ENCODE measurements around the gene RAD51C.
"Not testable (repeated sequence)": the region's sequence is repeated elsewhere in the genome, so short reads cannot be mapped to it uniquely, and the experiment has no call there.

The RAD51C gene

DNA sequence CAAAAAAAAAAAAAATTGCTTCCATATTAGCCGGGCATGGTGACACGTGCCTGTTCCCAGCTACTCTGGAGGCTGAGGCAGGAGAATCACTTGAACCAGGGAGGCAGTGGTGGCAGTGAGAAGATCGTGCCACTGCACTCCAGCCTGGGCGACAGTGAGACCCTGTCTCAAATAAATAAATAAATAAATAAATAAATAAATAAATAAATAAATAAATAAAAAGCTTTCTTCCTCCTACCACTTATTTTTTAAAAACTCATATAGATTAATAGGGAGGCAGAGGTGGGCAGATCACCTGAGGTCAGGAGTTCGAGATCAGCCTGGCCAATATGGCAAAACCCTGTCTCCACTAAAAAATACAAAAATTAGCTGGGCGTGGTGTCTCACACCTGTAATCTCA is 7.9 kb upstream of the RAD51C start:
- not testable (repeated sequence) for DNase-seq

DNA sequence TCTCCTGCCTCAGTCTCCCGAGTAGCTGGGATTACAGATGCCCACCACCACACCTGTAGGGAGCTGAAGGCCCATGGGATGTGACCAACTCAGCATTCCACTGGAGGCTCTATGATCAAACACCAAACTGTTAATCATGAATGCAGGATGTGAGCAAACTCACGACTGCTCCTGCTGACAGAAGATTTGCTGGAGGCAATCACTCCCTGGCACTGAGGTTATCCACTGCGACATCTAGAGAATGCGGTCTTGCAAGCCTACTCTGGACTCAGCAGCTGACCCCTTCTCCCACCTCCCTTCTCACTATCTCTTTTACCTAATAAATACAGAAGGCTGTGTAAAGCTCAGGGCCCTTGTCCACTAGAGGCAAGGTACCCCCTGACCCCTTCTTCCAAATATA is 5.4 kb upstream of the RAD51C start:
- no peak for DNase-seq

DNA sequence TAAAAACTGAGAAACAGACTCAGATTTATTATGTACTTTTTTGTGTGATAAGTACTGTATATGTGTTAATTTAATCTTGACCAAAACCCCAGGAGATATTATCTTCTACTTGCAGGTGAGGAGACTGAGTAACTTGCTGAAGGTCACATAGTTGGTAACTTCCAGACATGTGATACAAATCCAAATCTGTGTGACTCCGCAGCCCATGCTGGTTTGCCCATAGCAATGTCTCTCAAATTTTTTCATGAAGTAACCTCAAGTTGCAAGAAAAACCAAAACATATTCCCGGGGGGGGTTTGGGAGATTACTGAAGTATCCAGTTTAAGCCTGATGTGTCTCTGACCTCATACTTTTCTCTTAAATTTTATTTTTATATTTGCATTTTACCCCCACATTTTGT is 3.9 kb upstream of the RAD51C start:
- no peak for DNase-seq

DNA sequence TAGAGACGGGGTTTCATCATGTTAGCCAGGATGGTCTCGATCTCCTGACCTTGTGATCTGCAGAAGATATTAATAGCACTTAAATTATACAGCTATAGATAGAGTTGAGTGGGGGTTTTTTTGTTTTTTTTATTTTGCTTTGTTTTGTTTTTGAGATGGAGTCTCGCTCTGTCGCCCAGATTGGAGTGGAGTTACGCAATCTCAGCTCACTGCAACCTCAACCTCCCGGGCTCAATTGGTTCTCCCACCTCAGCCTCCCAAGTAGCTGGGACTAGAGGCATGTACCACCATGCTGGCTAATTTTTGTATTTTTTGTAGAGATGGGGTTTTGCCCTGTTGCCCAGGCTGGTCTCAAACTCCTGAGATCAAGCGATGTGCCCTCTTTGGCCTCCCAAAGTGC is 2.4 kb upstream of the RAD51C start:
- not testable (repeated sequence) for DNase-seq

DNA sequence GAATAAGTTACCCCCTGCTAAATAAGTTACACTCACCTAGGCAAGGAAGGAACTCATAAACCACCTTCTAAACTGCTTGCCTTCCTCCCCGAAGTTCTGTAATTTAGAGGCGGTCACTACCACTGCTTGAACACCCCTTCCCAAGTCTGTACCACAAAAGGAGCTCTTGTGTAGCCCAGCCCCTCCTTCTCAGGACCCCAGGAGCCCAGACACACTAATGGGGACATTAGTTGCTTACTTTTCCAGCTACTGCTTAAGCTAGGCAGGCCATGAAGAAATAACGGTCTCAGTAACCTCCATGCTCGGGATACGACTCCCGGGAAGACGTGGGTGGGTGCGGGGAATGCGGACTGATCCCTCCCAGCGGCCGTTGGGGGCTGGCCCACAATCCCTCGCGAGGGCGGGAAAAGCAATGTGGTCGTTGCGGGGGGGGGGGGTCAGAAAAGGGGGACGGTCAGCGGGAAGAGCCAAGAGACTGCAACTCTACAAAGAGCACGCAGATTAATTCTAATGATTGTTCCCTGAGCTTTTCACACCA is 632 bp upstream of the RAD51C start, which contains the start of gene TEX14:
TEX14 (minus strand) TSS at position 345 of the 538 bp plus-strand sequence. CDS start 40,044 bp downstream, outside the sequence.
- no peak for DNase-seq

DNA sequence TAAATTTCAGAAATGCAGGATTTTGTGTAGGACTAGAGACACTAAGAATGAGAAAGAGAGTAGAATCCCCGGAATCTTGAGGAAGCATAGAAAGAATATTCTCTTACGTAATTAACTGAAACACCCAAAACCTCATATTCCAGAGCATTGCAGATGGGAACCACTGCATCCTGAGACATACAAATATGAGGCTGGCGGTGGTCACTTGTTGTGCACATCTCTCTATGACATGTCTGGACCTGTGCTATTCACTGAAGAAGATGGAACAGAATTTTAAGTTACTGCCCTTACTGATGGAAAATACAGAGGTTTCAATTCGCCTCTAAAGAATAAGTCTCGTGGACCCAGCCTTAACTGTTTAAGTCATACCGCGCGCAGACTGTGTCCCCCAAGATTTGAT is 806 bp downstream of the RAD51C start:
- no peak for DNase-seq

DNA sequence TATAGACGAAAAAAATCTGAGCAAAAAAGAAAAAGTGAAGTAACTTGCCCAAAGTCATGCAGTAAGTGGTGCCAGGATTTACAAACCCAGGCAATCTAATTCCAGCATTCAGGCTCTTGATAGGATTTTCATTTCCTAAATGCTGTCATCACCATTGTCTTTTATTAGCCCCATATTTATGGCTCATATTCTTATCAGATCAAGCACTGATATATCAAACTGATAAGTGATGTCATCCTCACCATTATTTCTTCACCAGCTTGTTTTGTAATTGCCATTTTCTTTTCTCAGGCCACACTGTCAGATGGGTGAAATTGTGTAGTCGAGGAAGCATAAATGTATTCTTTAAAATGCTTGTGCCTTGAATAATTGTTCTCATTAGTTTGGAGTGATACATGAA is 1.3 kb downstream of the RAD51C start:
- peak in 1 of 3 experiments; percentile 20 for DNase-seq

DNA sequence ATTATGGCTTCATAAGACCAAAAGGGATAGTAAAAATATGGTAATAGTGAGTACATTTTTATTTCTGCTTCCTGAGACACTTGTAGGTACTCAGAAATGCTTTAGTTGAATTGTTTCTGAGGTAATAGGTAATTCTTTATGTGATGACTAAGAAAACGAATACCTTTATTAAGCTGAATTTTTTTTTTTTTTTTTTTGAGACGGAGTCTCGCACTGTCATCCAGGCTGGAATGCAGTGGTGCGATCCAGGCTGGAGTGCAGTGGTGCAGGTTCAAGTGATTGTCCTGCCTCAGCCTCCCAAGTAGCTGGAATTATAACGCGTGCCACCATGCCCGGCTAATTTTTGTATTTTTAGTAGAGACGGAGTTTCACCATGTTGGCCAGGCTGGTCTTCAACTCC is 1.9 kb downstream of the RAD51C start:
- no peak for DNase-seq

DNA sequence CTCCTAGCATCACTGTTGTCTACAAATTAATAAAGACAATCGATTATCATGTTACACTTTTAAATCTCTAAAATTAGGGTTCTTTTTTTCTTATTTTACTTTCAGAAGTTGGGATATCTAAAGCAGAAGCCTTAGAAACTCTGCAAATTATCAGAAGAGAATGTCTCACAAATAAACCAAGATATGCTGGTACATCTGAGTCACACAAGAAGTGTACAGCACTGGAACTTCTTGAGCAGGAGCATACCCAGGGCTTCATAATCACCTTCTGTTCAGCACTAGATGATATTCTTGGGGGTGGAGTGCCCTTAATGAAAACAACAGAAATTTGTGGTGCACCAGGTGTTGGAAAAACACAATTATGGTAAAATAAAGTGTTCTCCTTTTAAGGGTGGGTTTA is 2.4 kb downstream of the RAD51C start:
- DNase-seq = no peak

DNA sequence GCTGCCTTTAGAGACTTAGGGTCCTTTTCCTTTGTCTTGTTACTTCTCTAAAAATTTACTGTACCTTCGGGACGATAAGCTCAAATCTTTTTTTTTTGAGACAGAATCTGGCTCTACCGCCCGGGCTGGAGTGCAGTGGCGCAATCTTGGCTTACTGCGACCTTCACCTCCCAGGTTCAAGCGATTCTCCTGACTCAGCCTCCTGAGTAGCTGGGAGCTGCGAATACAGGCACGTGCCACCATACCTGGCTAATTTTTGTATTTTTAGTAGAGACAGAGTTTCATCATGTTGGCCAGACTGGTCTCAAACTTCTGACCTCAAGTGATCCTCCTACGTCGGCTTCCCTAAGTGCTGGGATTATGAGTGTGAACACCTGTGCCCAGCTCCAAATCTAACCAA is 7.4 kb downstream of the RAD51C start:
- no peak for DNase-seq

DNA sequence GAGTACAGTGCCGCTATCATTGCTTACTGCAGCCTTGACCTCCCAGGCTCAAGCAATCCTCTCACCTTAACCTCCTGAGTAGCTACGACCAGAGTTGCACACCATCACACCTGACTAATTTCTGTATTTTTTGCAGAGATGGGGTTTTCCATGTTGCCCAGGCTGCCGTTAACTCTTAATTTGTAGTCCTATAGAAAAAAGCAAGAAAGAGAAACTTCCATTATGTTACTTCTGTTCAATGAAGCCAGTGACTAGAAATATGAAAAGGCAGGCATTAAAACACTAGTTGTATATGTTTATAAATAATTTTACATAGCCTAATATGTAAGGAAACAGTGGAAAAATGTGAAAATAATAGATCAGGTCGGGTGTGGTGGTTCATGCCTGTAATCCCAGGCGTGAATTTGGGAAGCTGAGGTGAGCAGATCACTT is 9.7 kb downstream of the RAD51C start:
- DNase-seq = no peak

DNA sequence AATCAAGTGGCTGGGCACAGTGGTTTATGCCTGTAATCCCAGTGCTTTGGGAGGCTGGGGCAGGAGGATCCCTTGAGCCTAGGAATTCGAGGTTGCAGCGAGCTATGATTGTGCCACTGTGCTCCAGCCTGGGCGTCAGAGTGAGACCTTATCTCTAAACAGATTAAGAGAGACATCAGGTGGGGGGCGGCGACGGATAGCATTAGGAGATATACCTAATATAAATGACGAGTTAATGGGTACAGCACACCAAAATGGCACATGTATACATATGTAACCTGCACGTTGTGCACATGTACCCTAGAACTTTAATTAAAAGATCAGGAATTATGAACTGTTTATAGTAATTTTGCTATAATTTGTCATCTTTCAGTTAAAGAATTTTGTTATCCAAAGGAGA is 10.3 kb downstream of the RAD51C start:
- no peak for DNase-seq

DNA sequence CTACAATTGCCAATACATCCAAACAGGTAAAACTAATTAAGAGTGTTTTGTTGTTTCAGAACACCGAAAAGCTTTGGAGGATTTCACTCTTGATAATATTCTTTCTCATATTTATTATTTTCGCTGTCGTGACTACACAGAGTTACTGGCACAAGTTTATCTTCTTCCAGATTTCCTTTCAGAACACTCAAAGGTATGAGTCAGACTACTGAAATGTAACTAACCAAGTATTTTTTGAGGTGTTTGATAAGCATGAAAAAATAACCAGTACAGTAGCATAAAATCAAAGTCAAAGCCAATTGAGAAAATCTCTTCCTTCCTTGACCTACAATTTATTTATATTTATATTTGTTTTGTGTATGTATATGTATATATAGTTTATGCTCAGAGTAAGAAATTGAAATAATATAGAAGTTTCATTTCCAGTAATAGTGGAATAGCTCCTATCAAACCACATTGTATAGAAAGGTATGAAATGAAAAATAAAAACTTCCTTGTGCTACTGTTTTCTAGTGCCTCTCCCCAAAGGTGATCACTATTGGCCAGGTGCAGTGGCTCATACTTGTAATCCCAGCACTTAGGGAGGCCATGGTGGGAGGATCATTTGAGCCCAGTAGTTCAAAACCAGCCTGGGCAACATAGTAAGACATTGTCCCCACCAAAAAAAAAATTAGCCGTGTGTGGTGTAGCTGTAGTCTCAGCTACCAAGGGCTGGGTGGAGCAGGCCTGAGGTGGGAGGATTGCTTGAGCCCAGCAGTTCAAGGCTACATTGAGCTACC is 10.9 kb downstream of the RAD51C start:
- no peak for DNase-seq

DNA sequence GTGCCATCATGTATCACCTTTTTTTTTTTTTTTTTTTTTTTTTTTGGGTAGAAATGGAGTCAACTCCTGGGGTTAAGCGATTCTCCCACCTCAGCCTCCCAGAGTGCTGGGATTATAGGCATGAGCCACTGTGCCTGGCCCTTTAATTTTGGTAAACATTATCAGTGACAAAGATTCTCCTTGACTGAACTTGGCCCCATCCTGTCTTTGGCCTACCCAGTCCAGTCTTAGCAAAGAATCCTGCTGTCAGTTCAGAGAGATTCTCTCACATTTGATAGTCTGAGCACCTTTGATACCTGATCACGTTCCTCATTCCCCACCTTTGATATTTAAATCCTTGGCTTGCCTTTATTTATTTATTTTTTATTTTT is 11.5 kb downstream of the RAD51C start:
- DNase-seq = no peak

DNA sequence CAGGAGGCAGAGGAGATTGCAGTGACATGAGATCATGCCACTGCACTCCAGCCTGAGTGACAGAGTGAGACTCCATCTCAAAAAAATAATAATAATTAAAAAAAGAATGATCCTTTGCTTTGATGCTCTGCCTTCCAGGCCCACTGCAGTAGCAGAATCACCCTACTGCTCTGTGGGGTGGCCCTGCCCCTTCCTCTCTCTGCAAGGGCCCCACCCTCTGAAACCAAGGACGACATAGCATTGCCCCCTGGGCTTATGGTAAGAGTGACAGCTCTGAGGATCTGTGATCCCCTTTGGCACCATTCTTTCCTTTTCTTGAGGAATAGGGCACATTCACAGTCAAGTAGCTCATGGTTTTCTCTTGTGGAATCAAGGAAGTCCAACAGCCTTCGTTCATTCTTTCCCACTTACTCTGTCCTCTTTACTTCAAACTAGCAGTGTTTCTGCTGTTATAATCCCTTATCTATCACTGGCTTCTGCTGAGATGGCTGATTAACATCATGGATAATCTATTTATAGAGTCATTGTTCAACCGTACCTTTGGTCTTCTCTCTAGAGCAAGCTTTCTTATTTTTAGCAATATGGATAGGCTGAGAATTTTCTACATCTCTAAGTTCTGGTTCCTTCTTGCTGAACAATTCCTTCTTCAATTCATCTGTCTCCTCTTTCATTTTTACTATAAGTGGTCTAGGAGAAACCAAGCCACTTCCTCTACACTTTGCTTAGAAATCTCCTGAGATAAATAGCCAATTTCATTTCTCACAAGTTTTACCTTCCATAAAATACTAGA is 14.1 kb downstream of the RAD51C start:
- DNase-seq = no peak

DNA sequence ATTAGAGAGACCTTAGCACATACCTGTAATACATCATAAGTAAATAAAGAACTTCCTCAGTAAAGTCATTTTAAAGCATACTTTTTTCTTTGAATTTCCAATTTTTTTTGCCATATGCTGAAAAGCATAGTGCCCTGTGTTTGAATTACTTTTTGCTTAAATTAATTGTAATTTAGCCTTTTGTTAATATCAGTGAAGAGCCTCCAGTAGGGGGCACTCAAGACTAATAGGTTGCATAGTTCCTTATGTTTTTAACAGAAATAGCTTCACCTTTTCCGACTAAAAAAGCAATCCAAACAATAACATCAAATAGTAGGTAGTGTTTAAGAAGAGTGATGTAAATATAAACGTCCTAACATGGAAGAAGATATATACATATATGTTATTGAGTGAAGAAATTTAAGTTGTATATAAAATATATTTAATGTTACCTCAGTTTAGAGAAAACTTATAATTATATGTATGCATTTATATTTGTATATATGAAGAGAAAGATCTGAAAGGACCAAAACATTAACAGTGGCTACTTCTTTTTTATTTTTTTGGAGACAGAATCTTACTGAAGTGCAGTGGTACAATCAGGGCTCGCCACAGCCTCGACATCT is 18.6 kb downstream of the RAD51C start:
- DNase-seq = peak; percentile 27 to 81 (median 56)

DNA sequence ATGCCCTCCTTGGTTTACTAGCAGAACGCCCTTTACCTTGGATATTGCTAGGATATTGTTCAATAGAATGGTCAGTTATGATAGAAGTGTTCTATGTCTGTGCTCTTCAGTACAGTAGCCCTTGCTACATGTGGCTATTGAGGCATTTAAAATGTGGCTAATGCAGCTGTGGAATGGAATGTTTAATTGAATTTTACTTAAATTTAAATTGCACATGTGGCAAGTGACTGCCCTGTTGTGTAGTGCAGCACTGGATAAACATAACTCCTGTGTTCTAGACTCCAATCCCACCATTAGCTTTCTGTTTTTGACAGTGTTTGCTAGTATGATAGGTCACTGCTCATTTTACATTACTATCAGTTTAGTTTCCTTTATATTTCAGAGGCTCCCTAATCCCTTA is 29.9 kb downstream of the RAD51C start:
- DNase-seq = no peak

DNA sequence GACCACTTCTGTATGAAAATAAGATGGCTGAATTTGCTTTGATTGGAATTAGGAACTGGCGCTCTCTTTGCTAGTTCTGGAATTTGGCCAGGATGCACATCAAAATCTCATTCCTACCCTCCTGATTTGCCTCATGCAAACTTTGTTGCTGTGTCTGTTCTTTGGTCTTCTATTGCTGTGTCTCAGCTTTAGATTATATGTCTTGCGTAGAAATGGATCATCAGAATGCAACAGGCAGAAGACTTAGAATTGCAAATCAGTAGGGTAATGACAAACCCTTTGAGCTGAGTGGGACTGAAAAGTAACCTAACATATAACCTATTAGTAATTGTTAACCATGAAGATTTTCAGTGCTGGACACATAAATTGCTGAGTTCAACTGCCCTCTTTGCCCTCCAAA is 30.3 kb downstream of the RAD51C start:
- no peak for DNase-seq

DNA sequence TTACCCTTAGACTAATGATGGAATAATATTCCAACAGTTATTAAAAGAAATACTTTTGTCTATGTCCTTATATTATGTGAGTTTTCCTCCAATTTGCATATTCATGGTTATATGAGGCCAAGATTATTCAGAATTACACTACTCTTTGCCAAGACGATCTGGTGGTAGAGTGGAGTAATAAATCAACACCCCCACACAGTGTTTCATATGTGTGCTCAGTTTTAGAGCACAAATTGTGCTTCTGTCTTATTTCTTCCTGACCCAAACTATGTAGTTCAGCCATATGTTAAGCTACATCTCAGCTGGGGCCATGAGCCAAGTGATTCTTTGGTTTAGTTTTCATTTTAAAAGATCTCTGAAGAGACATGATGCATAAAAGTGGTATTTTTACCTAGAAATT is 36.4 kb downstream of the RAD51C start:
- DNase-seq = no peak

DNA sequence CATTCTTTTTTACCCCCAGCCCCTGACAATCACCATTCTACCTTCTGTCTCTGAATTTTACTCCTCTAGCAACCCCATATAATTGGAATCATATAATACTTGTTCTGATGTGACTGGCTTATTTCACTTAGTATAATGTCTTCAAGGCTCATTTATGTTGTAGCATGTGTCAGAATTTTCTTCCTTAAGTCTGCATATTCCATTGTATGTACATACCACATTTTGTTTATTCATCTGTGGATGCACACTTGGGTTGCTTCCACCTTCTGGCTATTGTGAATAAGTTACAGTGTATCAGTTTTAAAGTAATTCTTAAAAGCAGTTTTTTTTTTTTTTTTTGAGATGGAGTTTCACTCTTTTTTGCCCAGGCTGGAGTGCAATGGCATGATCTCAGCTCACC is 38.5 kb downstream of the RAD51C start:
- no peak for DNase-seq

DNA sequence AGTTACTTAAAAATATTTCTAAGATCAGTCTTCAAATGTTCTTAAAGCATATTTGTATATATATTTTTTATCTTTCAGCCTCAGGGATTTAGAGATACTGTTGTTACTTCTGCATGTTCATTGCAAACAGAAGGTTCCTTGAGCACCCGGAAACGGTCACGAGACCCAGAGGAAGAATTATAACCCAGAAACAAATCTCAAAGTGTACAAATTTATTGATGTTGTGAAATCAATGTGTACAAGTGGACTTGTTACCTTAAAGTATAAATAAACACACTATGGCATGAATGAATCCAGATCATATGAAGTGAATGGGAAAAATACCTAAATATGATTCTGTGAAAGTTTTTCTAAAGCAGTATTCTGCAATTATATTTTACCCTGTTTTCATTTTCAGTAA is 41.6 kb downstream of the RAD51C start:
- DNase-seq = no peak

DNA sequence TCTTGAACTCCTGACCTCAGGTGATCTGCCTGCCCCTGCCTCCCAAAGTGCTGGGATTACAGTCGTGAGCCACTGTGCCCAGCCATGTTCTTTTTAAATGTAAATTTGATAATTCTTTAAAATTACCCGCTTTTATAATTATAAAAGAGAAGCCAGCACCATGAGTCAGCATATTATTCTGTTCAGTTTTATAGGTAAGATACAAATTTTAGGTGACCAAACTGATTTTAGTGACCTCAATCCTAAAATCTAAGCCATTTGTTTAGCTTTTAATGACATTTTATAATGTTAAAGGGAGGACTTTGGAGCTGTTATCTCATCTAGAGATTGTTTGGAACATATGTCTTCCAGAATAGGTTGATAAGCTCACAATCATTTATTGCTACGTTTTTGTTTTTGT is 42.4 kb downstream of the RAD51C start:
- DNase-seq = no peak

DNA sequence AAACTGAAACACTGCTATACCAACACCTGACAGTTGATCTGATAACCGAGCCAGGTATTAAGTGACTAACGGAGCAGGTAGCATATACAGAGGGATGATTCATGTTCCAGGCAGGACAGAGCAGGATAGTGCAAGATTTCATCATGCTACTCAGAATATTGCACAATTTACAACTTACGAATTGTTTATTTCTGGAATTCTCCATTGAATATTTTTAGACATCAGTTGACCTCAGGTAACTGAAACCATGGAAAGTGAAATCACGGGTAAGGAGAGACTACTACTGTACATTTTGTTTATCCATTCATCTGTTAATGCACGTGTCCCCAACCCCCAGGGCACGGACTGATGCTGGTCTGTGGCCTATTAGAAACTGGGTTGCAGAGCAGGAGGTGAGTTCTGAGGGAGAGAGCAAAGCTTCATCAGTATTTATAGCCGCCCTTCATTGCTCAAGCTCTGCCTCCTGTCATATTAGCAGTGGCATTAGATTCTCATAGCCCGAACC is 48.8 kb downstream of the RAD51C start:
- DNase-seq = no peak
